Measurements from ENCODE around the gene FUOM.

DNA sequence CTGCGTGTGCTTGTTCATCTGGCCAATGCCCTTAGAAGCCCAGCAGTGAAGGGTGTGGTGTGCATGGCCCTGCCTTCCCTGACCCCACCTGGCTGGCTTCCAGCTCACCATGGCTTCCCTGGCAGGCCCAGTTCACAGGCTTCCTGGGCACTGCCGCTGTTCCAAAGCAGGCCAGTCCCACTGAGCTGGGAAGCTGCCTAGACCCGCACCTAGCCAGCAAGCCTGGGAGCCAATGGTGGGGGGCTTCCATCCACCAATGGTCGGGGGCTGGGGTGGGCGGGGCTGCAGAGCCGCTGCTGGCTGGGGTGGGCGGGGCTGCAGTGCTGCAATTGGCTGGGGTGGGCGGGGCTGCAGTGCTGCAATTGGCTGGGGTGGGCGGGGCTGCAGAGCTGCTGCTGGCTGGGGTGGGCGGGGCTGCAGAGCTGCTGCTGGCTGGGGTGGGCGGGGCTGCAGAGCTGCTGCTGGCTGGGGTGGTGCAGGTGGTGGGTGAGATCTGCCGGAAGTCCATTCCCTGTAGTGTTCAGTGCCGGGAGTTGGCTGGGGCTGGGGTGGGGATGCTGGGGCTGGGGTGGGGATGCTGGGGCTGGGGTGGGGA, 33.5 kb downstream of the FUOM start:
- TF ChIP-seq YY1 (IDR thresholded peaks at IDR 0.05; ENCODE audit: insufficient read depth, insufficient read length) (no peak), ZNF274 (IDR thresholded peaks at IDR 0.05; ENCODE audit: low read depth, low read length) (no peak), SUZ12 (IDR thresholded peaks at IDR 0.05; ENCODE audit: extremely low read depth, insufficient read depth, insufficient read length) (no peak)
